ENCODE results near the gene RNF31. TPM values are rescaled to one million over a fixed set of nuclear protein-coding genes. Genes with fewer than 3 reads are reported as not detected.

The RNF31 gene
- total and polyA plus RNA-seq, 2 donors (not counting 1 experiment from before 2014, with no cell fraction given), result 69.8 to 103 TPM

- Histone ChIP-seq H4K20me1 (ENCODE audit: control insufficient read depth, insufficient read depth, low read length, poor library complexity, severe bottlenecking) (peaks cover 13% of the 10 kb centered on the region), H3K4me3 (ENCODE audit: control extremely low read depth in 1 of 5, extremely low read depth in 1 of 5, insufficient read depth in 1 of 5, low read depth in 2 of 5, low read length in 4 of 5) (peak overlapping the region in 3 of 5 experiments; percentile 88 to 99 (median 91)), H3K9me3 (ENCODE audit: control extremely low read depth in 1 of 3, control insufficient read depth in 2 of 3, insufficient read depth in 1 of 3, low read length in 2 of 3) (no peaks in the 10 kb centered on the region), H3K36me3 (replicated peaks in 1 of 2; ENCODE audit: control extremely low read depth in 1 of 2, control insufficient read depth in 1 of 2, extremely low read depth in 1 of 2, insufficient read depth in 2 of 2, low read length in 1 of 2) (peaks cover 5 to 44% of the 10 kb centered on the region in 2 experiments), H3K4me1 (ENCODE audit: control insufficient read depth in 2 of 2, insufficient read depth in 2 of 2, low read length in 2 of 2) (peaks cover 17 to 25% of the 10 kb centered on the region in 2 donors), H2AFZ (ENCODE audit: insufficient read depth, low read depth, low read length, poor library complexity, severe bottlenecking) (no peak overlapping the region), H3K9ac (ENCODE audit: low read length) (peak overlapping the region; percentile 98), H3K27ac (ENCODE audit: low read length in 2 of 2) (peak overlapping the region in 1 of 2 donors; percentile 100), H3K4me2 (replicated peaks; ENCODE audit: low read depth, low read length, poor library complexity, severe bottlenecking) (peak overlapping the region; percentile 95), H3K27me3 (replicated peaks in 1 of 4; ENCODE audit: control extremely low read depth in 1 of 4, control insufficient read depth in 3 of 4, insufficient read depth in 4 of 4, low read length in 3 of 4) (no peaks in the 10 kb centered on the region), H3K79me2 (ENCODE audit: control insufficient read depth, insufficient read depth, low read length) (peaks cover 30% of the 10 kb centered on the region)
- Mint-ChIP-seq H3K4me1 (peaks cover 26% of the 10 kb centered on the region), H3K27ac (no peak overlapping the region), H3K4me3 (peak overlapping the region; percentile 93), H3K27me3 (no peaks in the 10 kb centered on the region), H3K9me3 (ENCODE audit: insufficient read depth) (no peaks in the 10 kb centered on the region)
- no peak for TF ChIP-seq CTCF (IDR thresholded peaks at IDR 0.05)
- TF ChIP-seq EZH2 (IDR thresholded peaks at IDR 0.05; ENCODE audit: borderline replicate concordance, insufficient read depth, low read depth, low read length, poor library complexity, severe bottlenecking), result no peak
- ChIA-PET POLR2A (interaction anchor here (0.6 to 2.9 kb wide), 5 partner anchors 17 to 77 kb away, joined by 3 to 49 read pairs (median 5); partner anchors contain the start of gene PSME1), CTCF (interaction anchor here (1.1 to 4.1 kb wide), 11 partner anchors 9 to 192 kb away, joined by 3 to 37 read pairs (median 5); partner anchors contain the start of genes CIDEB, EMC9, IRF9 and PSME1)
- intact Hi-C loops (cut with micrococcal nuclease), result loop anchor here (10.0 kb wide), 1 partner anchor 561 kb away; the partner anchor contains the start of genes THTPA and ZFHX2
- ATAC-seq (ENCODE audit: low read depth), result no peak
- no peak for DNase-seq
- WGBS (ENCODE audit: insufficient coverage), result 93% methylated on average over 3 of the region's 6 CpGs
These were observed 31.0 kb upstream of the RNF31 start for GRCh38 chr14:24116128-24116814.

DNA sequence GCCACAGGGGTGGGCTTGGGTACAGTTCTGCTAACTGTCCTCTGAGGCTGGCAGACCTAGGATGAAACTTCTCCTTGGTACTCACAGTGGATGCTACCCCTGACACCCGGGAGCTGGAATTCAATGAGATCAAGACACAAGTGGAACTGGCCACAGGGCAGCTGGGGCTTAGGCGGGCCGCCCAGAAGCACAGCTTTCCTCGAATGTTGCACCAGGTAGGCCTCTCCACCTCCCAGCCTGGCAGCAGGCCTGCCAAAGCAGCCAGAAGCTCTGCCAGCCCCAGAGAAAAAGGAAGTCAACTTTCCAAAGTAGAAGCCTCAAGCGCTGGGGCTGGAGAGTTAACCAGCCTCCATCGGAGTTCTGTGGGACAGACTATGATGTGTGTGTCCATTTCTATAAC lies 30.1 kb upstream of the RNF31 start:
- no peaks in the 10 kb centered on the region for H3K9me3 ChIP-seq (ENCODE audit: control extremely low read depth in 1 of 3, control insufficient read depth in 2 of 3, insufficient read depth in 1 of 3, low read length in 2 of 3)
- no peak overlapping the region for H3K4me3 ChIP-seq (ENCODE audit: control extremely low read depth in 1 of 5, extremely low read depth in 1 of 5, insufficient read depth in 1 of 5, low read depth in 2 of 5, low read length in 4 of 5)
- ATAC-seq (ENCODE audit: low read depth) (no peak), DNase-seq (no peak)
- no peak overlapping the region for H3K27ac ChIP-seq (ENCODE audit: low read length in 2 of 2)
- H3K36me3 ChIP-seq (replicated peaks in 1 of 2; ENCODE audit: control extremely low read depth in 1 of 2, control insufficient read depth in 1 of 2, extremely low read depth in 1 of 2, insufficient read depth in 2 of 2, low read length in 1 of 2), result peaks cover 5 to 49% of the 10 kb centered on the region in 2 experiments
- H3K27me3 ChIP-seq (replicated peaks in 1 of 4; ENCODE audit: control extremely low read depth in 1 of 4, control insufficient read depth in 3 of 4, insufficient read depth in 4 of 4, low read length in 3 of 4), result no peaks in the 10 kb centered on the region
- peaks cover 13% of the 10 kb centered on the region for H4K20me1 ChIP-seq (ENCODE audit: control insufficient read depth, insufficient read depth, low read length, poor library complexity, severe bottlenecking)
- POLR2A ChIA-PET, result interaction anchor here (0.6 to 0.9 kb wide), 4 partner anchors 18 to 76 kb away, joined by 3 to 5 read pairs (median 4); partner anchors contain the start of gene PSME1
- no peaks in the 10 kb centered on the region for H3K9me3 Mint-ChIP-seq (ENCODE audit: insufficient read depth)
- no peaks in the 10 kb centered on the region for H3K27me3 Mint-ChIP-seq
- no peak overlapping the region for H3K9ac ChIP-seq (ENCODE audit: low read length)
- CTCF ChIA-PET, result interaction anchor here (1.2 to 4.1 kb wide), 6 partner anchors 8 to 191 kb away, joined by 3 to 28 read pairs (median 4); partner anchors contain the start of genes CIDEB, EMC9, PSME1 and PSME2
- no peak overlapping the region for H3K4me2 ChIP-seq (replicated peaks; ENCODE audit: low read depth, low read length, poor library complexity, severe bottlenecking)
- no peak overlapping the region for H3K4me3 Mint-ChIP-seq
- no peak for TF ChIP-seq CTCF (IDR thresholded peaks at IDR 0.05)
- no peak for TF ChIP-seq EZH2 (IDR thresholded peaks at IDR 0.05; ENCODE audit: borderline replicate concordance, insufficient read depth, low read depth, low read length, poor library complexity, severe bottlenecking)
- H3K4me1 Mint-ChIP-seq, result peaks cover 26% of the 10 kb centered on the region
- intact Hi-C loops (cut with micrococcal nuclease), result loop anchor here (10.0 kb wide), 1 partner anchor 562 kb away; the partner anchor contains the start of genes THTPA and ZFHX2
- H3K27ac Mint-ChIP-seq, result no peak overlapping the region
- H3K4me1 ChIP-seq (ENCODE audit: control insufficient read depth in 2 of 2, insufficient read depth in 2 of 2, low read length in 2 of 2), result peaks cover 17 to 25% of the 10 kb centered on the region in 2 donors
- H2AFZ ChIP-seq (ENCODE audit: insufficient read depth, low read depth, low read length, poor library complexity, severe bottlenecking), result no peak overlapping the region
- WGBS (ENCODE audit: insufficient coverage), result 100% methylated on average over 4 of the region's 6 CpGs
- H3K79me2 ChIP-seq (ENCODE audit: control insufficient read depth, insufficient read depth, low read length), result peaks cover 29% of the 10 kb centered on the region
